HepG2 (cell line): Measurements from ENCODE around the gene SALL4. TPM values are rescaled to one million over a fixed set of nuclear protein-coding genes. Genes with fewer than 3 reads are reported as not detected.

Experiments
- FOSL2 ChIP-seq: sonication (generic); formaldehyde crosslinking; IDR thresholded peaks from 2 replicates; pipeline ENCODE4 v1.4.0; 2020; ENCODE audit warnings: missing genetic modification reagents
- KLF15 ChIP-seq: sonication (generic); formaldehyde crosslinking; IDR thresholded peaks from 2 replicates; pipeline ENCODE4 v1.8.1; 2023; ENCODE audit warnings: borderline replicate concordance, mild to moderate bottlenecking, inconsistent platforms, missing genetic modification reagents, mixed read lengths
- KMT2A ChIP-seq: sonication (generic); formaldehyde crosslinking; IDR thresholded peaks from 2 replicates; pipeline ENCODE4 v1.4.0; 2020; ENCODE audit warnings: missing genetic modification reagents
- PAWR ChIP-seq: sonication (generic); formaldehyde crosslinking; IDR thresholded peaks from 2 replicates; pipeline ENCODE4 v1.4.0; 2020; ENCODE audit warnings: missing genetic modification reagents, mild to moderate bottlenecking, borderline replicate concordance
- ZNF251 ChIP-seq: sonication (generic); formaldehyde crosslinking; IDR thresholded peaks from 2 replicates; pipeline ENCODE4 v1.9.0; 2021; ENCODE audit warnings: mild to moderate bottlenecking, missing genetic modification reagents
- ZNF598 ChIP-seq: sonication (generic); formaldehyde crosslinking; IDR thresholded peaks from 2 replicates; pipeline ENCODE4 v1.5.1; 2020; ENCODE audit warnings: mild to moderate bottlenecking, missing genetic modification reagents, borderline replicate concordance
- ZNF891 ChIP-seq: sonication (generic); formaldehyde crosslinking; IDR thresholded peaks from 2 replicates; pipeline ENCODE4 v1.5.0; 2020; ENCODE audit warnings: mild to moderate bottlenecking, missing genetic modification reagents
- polyA plus RNA-seq, 8 experiments: library from polyadenylated mRNA; depleted of rRNA in 3 of 8; stranded (reverse) in 7 of 8; unstranded in 1 of 8; fragments of >200 nt; fragmentation: Illumina TruSeq in 4 of 8; extraction: Trizol in 4 of 8; gene quantifications; 2 replicates each; pipeline versions ENCODE4 v1.2.1 to v1.2.3, GENCODE V29; 2011 to 2016; ENCODE audit warnings: low read depth in 4 of 8, missing spikeins in 1 of 8, mixed read lengths in 1 of 8; ENCODE audit not compliant: insufficient read depth in 1 of 8
- total RNA-seq, 5 experiments: library from RNA; depleted of rRNA; stranded (reverse); fragments of >200 nt; fragmentation: Illumina TruSeq; extraction: Trizol; gene quantifications; 2 replicates each; pipeline ENCODE4 v1.2.3, GENCODE V29; 2016; ENCODE audit warnings: low read depth in 1 of 5
- TF ChIP-seq, protein P1 (sequence below): sonication (generic); formaldehyde crosslinking; IDR thresholded peaks from 2 replicates; pipeline ENCODE4 v1.4.0; 2020; ENCODE audit warnings: mild to moderate bottlenecking, missing genetic modification reagents
- TF ChIP-seq, protein P2 (sequence below): sonication (generic); formaldehyde crosslinking; IDR thresholded peaks from 2 replicates; pipeline ENCODE4 v1.4.0; 2020; ENCODE audit warnings: missing genetic modification reagents
- TF ChIP-seq, protein P3 (sequence below): sonication (generic); formaldehyde crosslinking; IDR thresholded peaks from 2 replicates; pipeline ENCODE4 v1.5.1; 2020; ENCODE audit warnings: missing genetic modification reagents, mild to moderate bottlenecking, borderline replicate concordance
- TF ChIP-seq, protein P4 (sequence below): sonication (generic); formaldehyde crosslinking; IDR thresholded peaks from 2 replicates; pipeline ENCODE4 v1.5.1; 2020; ENCODE audit warnings: mild to moderate bottlenecking, missing genetic modification reagents, borderline replicate concordance
- TF ChIP-seq, protein P5 (sequence below): sonication (generic); formaldehyde crosslinking; IDR thresholded peaks from 2 replicates; pipeline ENCODE4 v1.4.0; 2020; ENCODE audit warnings: missing genetic modification reagents
- TF ChIP-seq, protein P6 (sequence below): IDR thresholded peaks from 2 replicates; pipeline ENCODE4 v1.6.1; 2012; ENCODE audit warnings: inconsistent platforms
- TF ChIP-seq, protein P7 (sequence below): sonication (generic); formaldehyde crosslinking; conservative IDR thresholded peaks from 2 replicates; pipeline ENCODE4 v1.4.0; 2020; ENCODE audit warnings: missing genetic modification reagents

The SALL4 gene
- total and polyA plus RNA-seq, 2 of the 13 experiments (the other 11 are each of a cell fraction or from before 2014, with no cell fraction given) = 0.33 to 1.8 TPM

DNA sequence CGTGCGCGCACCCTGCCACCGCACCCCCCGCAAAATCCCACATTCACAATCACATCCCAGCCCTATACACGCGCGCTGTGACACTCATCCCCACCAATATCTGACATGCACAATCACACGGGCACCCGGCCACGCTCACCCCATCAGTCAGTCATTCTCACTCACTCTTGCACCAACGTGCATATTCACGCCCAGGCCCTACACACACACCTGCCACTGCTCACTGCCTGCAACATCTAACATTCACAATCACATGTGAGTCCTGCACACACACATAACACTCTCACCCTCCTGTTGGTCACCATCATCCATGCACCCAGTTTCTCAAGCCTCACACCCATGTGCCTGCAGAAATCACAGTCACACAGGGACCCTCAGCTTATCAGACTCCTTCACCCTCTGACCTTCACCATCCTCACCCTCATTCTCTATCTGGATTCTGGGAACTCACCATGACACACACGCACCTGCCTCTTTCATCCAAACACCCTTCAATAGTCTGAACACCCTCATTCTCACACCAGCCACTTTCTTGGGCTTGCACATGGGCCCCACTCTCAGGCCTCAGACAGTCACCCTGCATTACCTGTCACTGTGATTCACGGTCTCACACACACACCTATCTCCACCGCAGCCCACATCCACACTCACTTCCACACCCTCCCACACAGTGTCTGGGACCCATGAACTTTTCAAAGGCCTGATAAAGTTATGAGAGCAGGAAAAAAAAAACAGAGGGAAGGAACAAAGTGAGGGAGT is 33.4 kb downstream of the SALL4 start (continued):
- TF ChIP-seq, protein P1, sequence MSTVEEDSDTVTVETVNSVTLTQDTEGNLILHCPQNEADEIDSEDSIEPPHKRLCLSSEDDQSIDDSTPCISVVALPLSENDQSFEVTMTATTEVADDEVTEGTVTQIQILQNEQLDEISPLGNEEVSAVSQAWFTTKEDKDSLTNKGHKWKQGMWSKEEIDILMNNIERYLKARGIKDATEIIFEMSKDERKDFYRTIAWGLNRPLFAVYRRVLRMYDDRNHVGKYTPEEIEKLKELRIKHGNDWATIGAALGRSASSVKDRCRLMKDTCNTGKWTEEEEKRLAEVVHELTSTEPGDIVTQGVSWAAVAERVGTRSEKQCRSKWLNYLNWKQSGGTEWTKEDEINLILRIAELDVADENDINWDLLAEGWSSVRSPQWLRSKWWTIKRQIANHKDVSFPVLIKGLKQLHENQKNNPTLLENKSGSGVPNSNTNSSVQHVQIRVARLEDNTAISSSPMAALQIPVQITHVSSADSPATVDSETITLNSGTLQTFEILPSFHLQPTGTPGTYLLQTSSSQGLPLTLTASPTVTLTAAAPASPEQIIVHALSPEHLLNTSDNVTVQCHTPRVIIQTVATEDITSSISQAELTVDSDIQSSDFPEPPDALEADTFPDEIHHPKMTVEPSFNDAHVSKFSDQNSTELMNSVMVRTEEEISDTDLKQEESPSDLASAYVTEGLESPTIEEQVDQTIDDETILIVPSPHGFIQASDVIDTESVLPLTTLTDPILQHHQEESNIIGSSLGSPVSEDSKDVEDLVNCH (CRISPR knock-in tag) = no peak
- no peak for TF ChIP-seq PAWR (CRISPR knock-in tag)
- TF ChIP-seq, protein P2, sequence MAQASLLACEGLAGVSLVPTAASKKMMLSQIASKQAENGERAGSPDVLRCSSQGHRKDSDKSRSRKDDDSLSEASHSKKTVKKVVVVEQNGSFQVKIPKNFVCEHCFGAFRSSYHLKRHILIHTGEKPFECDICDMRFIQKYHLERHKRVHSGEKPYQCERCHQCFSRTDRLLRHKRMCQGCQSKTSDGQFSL (CRISPR knock-in tag) = no peak
- no peak for TF ChIP-seq FOSL2
- TF ChIP-seq, protein P3, sequence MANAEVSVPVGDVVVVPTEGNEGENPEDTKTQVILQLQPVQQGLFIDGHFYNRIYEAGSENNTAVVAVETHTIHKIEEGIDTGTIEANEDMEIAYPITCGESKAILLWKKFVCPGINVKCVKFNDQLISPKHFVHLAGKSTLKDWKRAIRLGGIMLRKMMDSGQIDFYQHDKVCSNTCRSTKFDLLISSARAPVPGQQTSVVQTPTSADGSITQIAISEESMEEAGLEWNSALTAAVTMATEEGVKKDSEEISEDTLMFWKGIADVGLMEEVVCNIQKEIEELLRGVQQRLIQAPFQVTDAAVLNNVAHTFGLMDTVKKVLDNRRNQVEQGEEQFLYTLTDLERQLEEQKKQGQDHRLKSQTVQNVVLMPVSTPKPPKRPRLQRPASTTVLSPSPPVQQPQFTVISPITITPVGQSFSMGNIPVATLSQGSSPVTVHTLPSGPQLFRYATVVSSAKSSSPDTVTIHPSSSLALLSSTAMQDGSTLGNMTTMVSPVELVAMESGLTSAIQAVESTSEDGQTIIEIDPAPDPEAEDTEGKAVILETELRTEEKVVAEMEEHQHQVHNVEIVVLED (CRISPR knock-in tag) = no peak
- TF ChIP-seq KMT2A (CRISPR knock-in tag) = no peak
- TF ChIP-seq ZNF251 (CRISPR knock-in tag) = no peak
- TF ChIP-seq, protein P4, sequence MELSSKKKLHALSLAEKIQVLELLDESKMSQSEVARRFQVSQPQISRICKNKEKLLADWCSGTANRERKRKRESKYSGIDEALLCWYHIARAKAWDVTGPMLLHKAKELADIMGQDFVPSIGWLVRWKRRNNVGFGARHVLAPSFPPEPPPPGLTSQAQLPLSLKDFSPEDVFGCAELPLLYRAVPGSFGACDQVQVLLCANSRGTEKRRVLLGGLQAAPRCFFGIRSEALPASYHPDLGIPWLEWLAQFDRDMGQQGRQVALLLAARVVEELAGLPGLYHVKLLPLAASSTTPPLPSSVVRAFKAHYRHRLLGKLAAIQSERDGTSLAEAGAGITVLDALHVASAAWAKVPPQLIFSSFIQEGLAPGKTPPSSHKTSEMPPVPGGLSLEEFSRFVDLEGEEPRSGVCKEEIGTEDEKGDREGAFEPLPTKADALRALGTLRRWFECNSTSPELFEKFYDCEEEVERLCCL = no peak
- TF ChIP-seq, protein P5, sequence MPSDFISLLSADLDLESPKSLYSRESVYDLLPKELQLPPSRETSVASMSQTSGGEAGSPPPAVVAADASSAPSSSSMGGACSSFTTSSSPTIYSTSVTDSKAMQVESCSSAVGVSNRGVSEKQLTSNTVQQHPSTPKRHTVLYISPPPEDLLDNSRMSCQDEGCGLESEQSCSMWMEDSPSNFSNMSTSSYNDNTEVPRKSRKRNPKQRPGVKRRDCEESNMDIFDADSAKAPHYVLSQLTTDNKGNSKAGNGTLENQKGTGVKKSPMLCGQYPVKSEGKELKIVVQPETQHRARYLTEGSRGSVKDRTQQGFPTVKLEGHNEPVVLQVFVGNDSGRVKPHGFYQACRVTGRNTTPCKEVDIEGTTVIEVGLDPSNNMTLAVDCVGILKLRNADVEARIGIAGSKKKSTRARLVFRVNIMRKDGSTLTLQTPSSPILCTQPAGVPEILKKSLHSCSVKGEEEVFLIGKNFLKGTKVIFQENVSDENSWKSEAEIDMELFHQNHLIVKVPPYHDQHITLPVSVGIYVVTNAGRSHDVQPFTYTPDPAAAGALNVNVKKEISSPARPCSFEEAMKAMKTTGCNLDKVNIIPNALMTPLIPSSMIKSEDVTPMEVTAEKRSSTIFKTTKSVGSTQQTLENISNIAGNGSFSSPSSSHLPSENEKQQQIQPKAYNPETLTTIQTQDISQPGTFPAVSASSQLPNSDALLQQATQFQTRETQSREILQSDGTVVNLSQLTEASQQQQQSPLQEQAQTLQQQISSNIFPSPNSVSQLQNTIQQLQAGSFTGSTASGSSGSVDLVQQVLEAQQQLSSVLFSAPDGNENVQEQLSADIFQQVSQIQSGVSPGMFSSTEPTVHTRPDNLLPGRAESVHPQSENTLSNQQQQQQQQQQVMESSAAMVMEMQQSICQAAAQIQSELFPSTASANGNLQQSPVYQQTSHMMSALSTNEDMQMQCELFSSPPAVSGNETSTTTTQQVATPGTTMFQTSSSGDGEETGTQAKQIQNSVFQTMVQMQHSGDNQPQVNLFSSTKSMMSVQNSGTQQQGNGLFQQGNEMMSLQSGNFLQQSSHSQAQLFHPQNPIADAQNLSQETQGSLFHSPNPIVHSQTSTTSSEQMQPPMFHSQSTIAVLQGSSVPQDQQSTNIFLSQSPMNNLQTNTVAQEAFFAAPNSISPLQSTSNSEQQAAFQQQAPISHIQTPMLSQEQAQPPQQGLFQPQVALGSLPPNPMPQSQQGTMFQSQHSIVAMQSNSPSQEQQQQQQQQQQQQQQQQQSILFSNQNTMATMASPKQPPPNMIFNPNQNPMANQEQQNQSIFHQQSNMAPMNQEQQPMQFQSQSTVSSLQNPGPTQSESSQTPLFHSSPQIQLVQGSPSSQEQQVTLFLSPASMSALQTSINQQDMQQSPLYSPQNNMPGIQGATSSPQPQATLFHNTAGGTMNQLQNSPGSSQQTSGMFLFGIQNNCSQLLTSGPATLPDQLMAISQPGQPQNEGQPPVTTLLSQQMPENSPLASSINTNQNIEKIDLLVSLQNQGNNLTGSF (CRISPR knock-in tag) = no peak
- TF ChIP-seq, protein P6, sequence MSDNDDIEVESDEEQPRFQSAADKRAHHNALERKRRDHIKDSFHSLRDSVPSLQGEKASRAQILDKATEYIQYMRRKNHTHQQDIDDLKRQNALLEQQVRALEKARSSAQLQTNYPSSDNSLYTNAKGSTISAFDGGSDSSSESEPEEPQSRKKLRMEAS = peak; percentile 41; the same call in 1 of the 2 replicates
- TF ChIP-seq, protein P7, sequence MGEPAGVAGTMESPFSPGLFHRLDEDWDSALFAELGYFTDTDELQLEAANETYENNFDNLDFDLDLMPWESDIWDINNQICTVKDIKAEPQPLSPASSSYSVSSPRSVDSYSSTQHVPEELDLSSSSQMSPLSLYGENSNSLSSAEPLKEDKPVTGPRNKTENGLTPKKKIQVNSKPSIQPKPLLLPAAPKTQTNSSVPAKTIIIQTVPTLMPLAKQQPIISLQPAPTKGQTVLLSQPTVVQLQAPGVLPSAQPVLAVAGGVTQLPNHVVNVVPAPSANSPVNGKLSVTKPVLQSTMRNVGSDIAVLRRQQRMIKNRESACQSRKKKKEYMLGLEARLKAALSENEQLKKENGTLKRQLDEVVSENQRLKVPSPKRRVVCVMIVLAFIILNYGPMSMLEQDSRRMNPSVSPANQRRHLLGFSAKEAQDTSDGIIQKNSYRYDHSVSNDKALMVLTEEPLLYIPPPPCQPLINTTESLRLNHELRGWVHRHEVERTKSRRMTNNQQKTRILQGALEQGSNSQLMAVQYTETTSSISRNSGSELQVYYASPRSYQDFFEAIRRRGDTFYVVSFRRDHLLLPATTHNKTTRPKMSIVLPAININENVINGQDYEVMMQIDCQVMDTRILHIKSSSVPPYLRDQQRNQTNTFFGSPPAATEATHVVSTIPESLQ (CRISPR knock-in tag) = no peak
- peak; percentile 48; the same call in 1 of the 2 replicates for TF ChIP-seq ZNF891 (CRISPR knock-in tag)
- no peak for TF ChIP-seq KLF15 (CRISPR knock-in tag)
- TF ChIP-seq ZNF598 (CRISPR knock-in tag) = peak; percentile 70; the same call in 1 of the 2 replicates
